IMR-90 (cell line): Measurements from ENCODE around the gene DCAF5. TPM values are rescaled to one million over a fixed set of nuclear protein-coding genes. Genes with fewer than 3 reads are reported as not detected.

ENCODE experiments used
- ATAC-seq: fragments of 200-7000 bp; cut with Tn5 transposase; 2 replicates; pipeline ENCODE4 v1.9.1; 2020; ENCODE audit warnings: low read depth, mild to moderate bottlenecking, moderate library complexity
- BruUV-seq: library from RNA; stranded (reverse); fragments of 400-500 nt; replicated peaks from 2 replicates; lab custom pipeline; 2021; lab: Mats Ljungman, UMichigan
- CTCF ChIA-PET: fragments of 300-600 bp; formaldehyde crosslinking; extraction: SDS; loops from one replicate; lab custom pipeline; 2021; ENCODE audit warnings: antibody characterized with exemption; lab: Yijun Ruan, JAX
- POLR2A ChIA-PET: fragments of 300-600 bp; sonication (Branson Sonifier 250); formaldehyde crosslinking; loops from one replicate; lab custom pipeline; 2022; ENCODE audit warnings: antibody characterized with exemption; ENCODE audit not compliant: unreplicated experiment; lab: Charles Lee
- DNase-seq: peaks from one replicate; pipeline ENCODE4 v3.0.0; 2013
- H2AFZ ChIP-seq: replicated peaks from 2 replicates; pipeline ENCODE3; 2013; ENCODE audit warnings: low read length, mild to moderate bottlenecking; ENCODE audit not compliant: poor library complexity
- H2AK5ac ChIP-seq: 2 replicates; pipeline ENCODE4 v1.6.1; 2013; ENCODE audit warnings: low read depth, low read length, inconsistent platforms
- H2AK9ac ChIP-seq: replicated peaks from 2 replicates; pipeline ENCODE3; 2013; ENCODE audit warnings: mild to moderate bottlenecking, low read depth, low read length, moderate library complexity; ENCODE audit not compliant: poor library complexity
- H2BK120ac ChIP-seq: 2 replicates; pipeline ENCODE4 v1.6.1; 2013; ENCODE audit warnings: low read depth, low read length, inconsistent platforms
- H2BK15ac ChIP-seq: 3 replicates; pipeline ENCODE4 v1.6.1; 2013; ENCODE audit warnings: low read depth, low read length, inconsistent platforms
- H2BK20ac ChIP-seq: 2 replicates; pipeline ENCODE4 v1.6.1; 2013; ENCODE audit warnings: low read depth, mild to moderate bottlenecking, inconsistent platforms, low read length, moderate library complexity
- H2BK5ac ChIP-seq: 2 replicates; pipeline ENCODE4 v1.6.1; 2013; ENCODE audit warnings: mild to moderate bottlenecking, low read depth, low read length, inconsistent platforms; ENCODE audit not compliant: poor library complexity, severe bottlenecking
- H3K14ac ChIP-seq: replicated peaks from 2 replicates; pipeline ENCODE4 v1.6.1; 2013; ENCODE audit warnings: low read depth, low read length, inconsistent platforms
- H3K18ac ChIP-seq: 2 replicates; pipeline ENCODE4 v1.6.1; 2013; ENCODE audit warnings: low read depth, low read length, control low read depth
- H3K23ac ChIP-seq: 2 replicates; pipeline ENCODE4 v1.6.1; 2013; ENCODE audit warnings: low read depth, low read length, inconsistent platforms
- H3K27ac ChIP-seq: 2 replicates; pipeline ENCODE4 v1.5.1; 2013; ENCODE audit warnings: mild to moderate bottlenecking, control low read depth, low read length; ENCODE audit not compliant: insufficient read depth
- H3K27me3 ChIP-seq: 2 replicates; pipeline ENCODE4 v1.6.1; 2013; ENCODE audit warnings: low read length; ENCODE audit not compliant: control insufficient read depth, insufficient read depth
- H3K36me3 ChIP-seq: 2 replicates; pipeline ENCODE4 v1.6.1; 2013; ENCODE audit warnings: low read length, mixed read lengths; ENCODE audit not compliant: control insufficient read depth, insufficient read depth
- H3K4ac ChIP-seq: 2 replicates; pipeline ENCODE4 v1.6.1; 2013; ENCODE audit warnings: low read depth, low read length, inconsistent platforms
- H3K4me1 ChIP-seq: 2 replicates; pipeline ENCODE4 v1.6.1; 2013; ENCODE audit warnings: low read length, mixed read lengths; ENCODE audit not compliant: control insufficient read depth, insufficient read depth
- H3K4me2 ChIP-seq: 2 replicates; pipeline ENCODE4 v1.6.1; 2013; ENCODE audit warnings: low read depth, mild to moderate bottlenecking, control low read depth, low read length, moderate library complexity
- H3K4me3 ChIP-seq: 2 replicates; pipeline ENCODE4 v1.5.1; 2013; ENCODE audit warnings: low read depth, mild to moderate bottlenecking, control low read depth, low read length, moderate library complexity; ENCODE audit not compliant: insufficient read depth
- H3K56ac ChIP-seq: 2 replicates; pipeline ENCODE4 v1.6.1; 2013; ENCODE audit warnings: low read length, inconsistent platforms; ENCODE audit not compliant: insufficient read depth; ENCODE audit errors: extremely low read depth
- H3K79me1 ChIP-seq, 2 experiments: 2 replicates each; pipeline ENCODE4 v1.6.1; 2013; ENCODE audit warnings: low read length in 2 of 2, inconsistent platforms in 1 of 2, low read depth in 1 of 2
- H3K9ac ChIP-seq: 2 replicates; pipeline ENCODE4 v1.6.1; 2013; ENCODE audit warnings: low read depth, low read length, control low read depth
- H3K9me1 ChIP-seq: 2 replicates; pipeline ENCODE4 v1.6.1; 2013; ENCODE audit warnings: low read length, inconsistent platforms; ENCODE audit not compliant: insufficient read depth
- H3K9me3 ChIP-seq: 2 replicates; pipeline ENCODE4 v1.6.1; 2013; ENCODE audit warnings: low read length; ENCODE audit not compliant: control insufficient read depth, insufficient read depth
- H4K20me1 ChIP-seq: 2 replicates; pipeline ENCODE4 v1.6.1; 2013; ENCODE audit warnings: low read length, inconsistent platforms; ENCODE audit not compliant: insufficient read depth
- H4K5ac ChIP-seq: 2 replicates; pipeline ENCODE4 v1.6.1; 2013; ENCODE audit warnings: mild to moderate bottlenecking, low read depth, low read length, control low read depth
- H4K8ac ChIP-seq, 2 experiments: 2 replicates each; pipeline ENCODE4 v1.6.1; 2013; ENCODE audit warnings: low read depth in 2 of 2, low read length in 2 of 2, control low read depth in 1 of 2, inconsistent platforms in 1 of 2
- H4K91ac ChIP-seq: 2 replicates; pipeline ENCODE4 v1.6.1; 2013; ENCODE audit warnings: low read depth, low read length, inconsistent platforms; ENCODE audit not compliant: insufficient read depth
- BHLHE40 ChIP-seq: fragments of 150-350 bp; IDR thresholded peaks from 2 replicates; pipeline ENCODE4 v1.6.1; 2016; ENCODE audit warnings: mild to moderate bottlenecking, low read depth, low read length
- CEBPB ChIP-seq: IDR thresholded peaks from 2 replicates; pipeline ENCODE4 v1.6.1; 2012; ENCODE audit warnings: low read depth, low read length, improper control_type of control experiment
- CHD1 ChIP-seq: IDR thresholded peaks from 2 replicates; pipeline ENCODE4 v1.6.1; 2012; ENCODE audit warnings: low read depth, low read length, improper control_type of control experiment
- FOS ChIP-seq: fragments of 150-350 bp; IDR thresholded peaks from 2 replicates; pipeline ENCODE4 v1.6.1; 2016; ENCODE audit warnings: low read depth, low read length
- MAFK ChIP-seq: IDR thresholded peaks from 2 replicates; pipeline ENCODE4 v1.6.1; 2012; ENCODE audit warnings: low read depth, low read length, improper control_type of control experiment
- MAZ ChIP-seq: IDR thresholded peaks from 2 replicates; pipeline ENCODE4 v1.6.1; 2012; ENCODE audit warnings: low read depth, mild to moderate bottlenecking, low read length, improper control_type of control experiment, moderate library complexity, borderline replicate concordance
- MXI1 ChIP-seq: IDR thresholded peaks from 2 replicates; pipeline ENCODE4 v1.6.1; 2012; ENCODE audit warnings: low read depth, mild to moderate bottlenecking, low read length, moderate library complexity, borderline replicate concordance
- NFE2L2 ChIP-seq: fragments of 150-350 bp; IDR thresholded peaks from 2 replicates; pipeline ENCODE4 v1.6.1; 2016; ENCODE audit warnings: low read depth, mild to moderate bottlenecking, low read length
- POLR2A ChIP-seq: IDR thresholded peaks from 2 replicates; pipeline ENCODE4 v1.6.1; 2012; ENCODE audit warnings: mild to moderate bottlenecking, low read depth, low read length
- RAD21 ChIP-seq: IDR thresholded peaks from 2 replicates; pipeline ENCODE4 v1.6.1; 2012; ENCODE audit warnings: low read length, improper control_type of control experiment
- RCOR1 ChIP-seq: IDR thresholded peaks from 2 replicates; pipeline ENCODE4 v1.6.1; 2012; ENCODE audit warnings: mild to moderate bottlenecking, low read length, improper control_type of control experiment; ENCODE audit not compliant: insufficient replicate concordance
- RFX5 ChIP-seq: IDR thresholded peaks from 2 replicates; pipeline ENCODE4 v1.8.0; 2012; ENCODE audit warnings: low read depth, mild to moderate bottlenecking, low read length, moderate library complexity
- SMC3 ChIP-seq: fragments of 150-350 bp; IDR thresholded peaks from 2 replicates; pipeline ENCODE4 v1.6.1; 2016; ENCODE audit warnings: low read depth, mild to moderate bottlenecking, antibody characterized with exemption, low read length, moderate library complexity
- WGBS, 2 experiments: methylation state at CpG; one replicate each; pipeline versions ENCODE4 v1.1.5 to v1.1.7; 2013; ENCODE audit warnings: missing lambda C conversion rate in 2 of 2; ENCODE audit not compliant: insufficient read length in 1 of 2; ENCODE audit errors: extremely low coverage in 2 of 2; 5-methylcytosine and 5-hydroxymethylcytosine counted together
- dilution Hi-C: fragments of 300-500 bp; cut with HindIII; formaldehyde crosslinking; loops from one replicate; pipeline ENCODE4 v1.14.3; 2018; ENCODE audit warnings: low sequenced_read_pairs; ENCODE audit not compliant: unreplicated experiment
- in situ Hi-C: fragments of 300-500 bp; cut with MboI; formaldehyde crosslinking; loops from 3 replicates; pipeline ENCODE4 v1.14.3; 2019; ENCODE audit warnings: low sequenced_read_pairs, inconsistent platforms, mixed read lengths
- intact Hi-C: fragments of 100-400 bp; cut with micrococcal nuclease; formaldehyde crosslinking; loops from 2 replicates; pipeline ENCODE4 v1.10.0; 2022
- polyA plus RNA-seq, 3 experiments: library from polyadenylated mRNA; depleted of rRNA; stranded (reverse); fragments of >200 nt; gene quantifications; 2 replicates each; pipeline ENCODE4 v1.2.3, GENCODE V29; 2012; ENCODE audit warnings: low replicate concordance in 1 of 3
- total RNA-seq: library from RNA; depleted of rRNA; stranded (reverse); fragments of >200 nt; gene quantifications from 2 replicates; pipeline ENCODE4 v1.2.3, GENCODE V29; 2012
- TF ChIP-seq, protein P1 (sequence below): fragments of 150-350 bp; IDR thresholded peaks from 2 replicates; pipeline ENCODE4 v1.6.1; 2016; ENCODE audit warnings: low read depth, mild to moderate bottlenecking, low read length, moderate library complexity, borderline replicate concordance
- TF ChIP-seq, protein P2 (sequence below): conservative IDR thresholded peaks from 2 replicates; pipeline ENCODE4 v1.5.1; 2012; ENCODE audit warnings: mild to moderate bottlenecking, low read depth, low read length, improper control_type of control experiment
- TF ChIP-seq, protein P3 (sequence below): fragments of 150-350 bp; IDR thresholded peaks from 2 replicates; pipeline ENCODE4 v1.6.1; 2017; ENCODE audit warnings: mild to moderate bottlenecking, antibody characterized with exemption, low read length, low read depth

DCAF5 gene
- total and polyA plus RNA-seq, 2 of the 4 experiments (the other 2 are of a cell fraction) = 17.6 to 30.4 TPM

DNA sequence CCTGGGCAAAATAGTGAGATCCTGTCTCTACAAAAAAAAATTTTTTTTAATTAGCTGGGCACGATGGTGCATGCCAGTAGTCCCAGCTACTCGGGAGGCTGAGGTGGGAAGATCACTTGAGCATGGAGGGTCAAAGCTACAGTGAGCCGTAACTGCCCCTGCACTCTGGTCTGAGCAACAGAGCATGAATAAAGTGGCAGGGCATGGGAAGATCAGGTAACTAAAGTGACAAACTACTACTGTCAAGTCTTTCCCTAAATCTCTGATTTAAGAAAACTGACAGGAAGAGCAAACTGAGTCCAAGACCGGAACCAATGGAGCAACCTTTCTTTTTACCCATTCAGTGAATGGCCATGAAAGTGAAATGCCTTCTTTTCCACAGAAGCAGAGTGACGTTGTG is 10.8 kb downstream of the DCAF5 start:
- Histone ChIP-seq H2BK15ac (no peak overlapping the region), H4K91ac (no peak overlapping the region), H3K27ac (no peak overlapping the region), H2BK20ac (no peak overlapping the region), H4K20me1 (peaks cover 74% of the 10 kb centered on the region), H3K56ac (no peak overlapping the region), H3K36me3 (peaks cover 2% of the 10 kb centered on the region; the same call in 1 of the 2 replicates), H3K4me1 (peaks cover 8% of the 10 kb centered on the region), H3K9ac (no peak overlapping the region), H3K27me3 (no peaks in the 10 kb centered on the region), H3K79me1 (peaks cover 33 to 74% of the 10 kb centered on the region in 2 experiments), H2BK5ac (no peak overlapping the region), H3K9me3 (no peaks in the 10 kb centered on the region), H3K4me3 (no peak overlapping the region), H2BK120ac (no peak overlapping the region), H3K14ac (no peak overlapping the region), H3K4ac (no peak overlapping the region), H2AK5ac (no peak overlapping the region), H2AK9ac (no peak overlapping the region), H3K9me1 (peaks cover 11% of the 10 kb centered on the region), H4K5ac (no peak overlapping the region), H3K18ac (no peak overlapping the region), H3K23ac (peak overlapping the region; percentile 43; the same call in 1 of the 2 replicates), H4K8ac (no peak overlapping the region), H3K4me2 (no peak overlapping the region), H2AFZ (no peak overlapping the region)
- CTCF ChIA-PET = no interaction called here
- no peak for ATAC-seq
- intact Hi-C loops = no loop called here
- TF ChIP-seq POLR2A = no peak
- TF ChIP-seq FOS = no peak
- TF ChIP-seq NFE2L2 = no peak
- no peak for TF ChIP-seq RCOR1
- TF ChIP-seq, protein P1, sequence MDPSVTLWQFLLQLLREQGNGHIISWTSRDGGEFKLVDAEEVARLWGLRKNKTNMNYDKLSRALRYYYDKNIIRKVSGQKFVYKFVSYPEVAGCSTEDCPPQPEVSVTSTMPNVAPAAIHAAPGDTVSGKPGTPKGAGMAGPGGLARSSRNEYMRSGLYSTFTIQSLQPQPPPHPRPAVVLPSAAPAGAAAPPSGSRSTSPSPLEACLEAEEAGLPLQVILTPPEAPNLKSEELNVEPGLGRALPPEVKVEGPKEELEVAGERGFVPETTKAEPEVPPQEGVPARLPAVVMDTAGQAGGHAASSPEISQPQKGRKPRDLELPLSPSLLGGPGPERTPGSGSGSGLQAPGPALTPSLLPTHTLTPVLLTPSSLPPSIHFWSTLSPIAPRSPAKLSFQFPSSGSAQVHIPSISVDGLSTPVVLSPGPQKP = no peak
- TF ChIP-seq MAFK = no peak
- TF ChIP-seq RAD21 = no peak
- TF ChIP-seq, protein P2, sequence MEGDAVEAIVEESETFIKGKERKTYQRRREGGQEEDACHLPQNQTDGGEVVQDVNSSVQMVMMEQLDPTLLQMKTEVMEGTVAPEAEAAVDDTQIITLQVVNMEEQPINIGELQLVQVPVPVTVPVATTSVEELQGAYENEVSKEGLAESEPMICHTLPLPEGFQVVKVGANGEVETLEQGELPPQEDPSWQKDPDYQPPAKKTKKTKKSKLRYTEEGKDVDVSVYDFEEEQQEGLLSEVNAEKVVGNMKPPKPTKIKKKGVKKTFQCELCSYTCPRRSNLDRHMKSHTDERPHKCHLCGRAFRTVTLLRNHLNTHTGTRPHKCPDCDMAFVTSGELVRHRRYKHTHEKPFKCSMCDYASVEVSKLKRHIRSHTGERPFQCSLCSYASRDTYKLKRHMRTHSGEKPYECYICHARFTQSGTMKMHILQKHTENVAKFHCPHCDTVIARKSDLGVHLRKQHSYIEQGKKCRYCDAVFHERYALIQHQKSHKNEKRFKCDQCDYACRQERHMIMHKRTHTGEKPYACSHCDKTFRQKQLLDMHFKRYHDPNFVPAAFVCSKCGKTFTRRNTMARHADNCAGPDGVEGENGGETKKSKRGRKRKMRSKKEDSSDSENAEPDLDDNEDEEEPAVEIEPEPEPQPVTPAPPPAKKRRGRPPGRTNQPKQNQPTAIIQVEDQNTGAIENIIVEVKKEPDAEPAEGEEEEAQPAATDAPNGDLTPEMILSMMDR = no peak
- TF ChIP-seq MAZ = no peak
- TF ChIP-seq CEBPB = no peak
- TF ChIP-seq CHD1 = no peak
- TF ChIP-seq MXI1 = no peak
- no peak for TF ChIP-seq RFX5
- TF ChIP-seq, protein P3, sequence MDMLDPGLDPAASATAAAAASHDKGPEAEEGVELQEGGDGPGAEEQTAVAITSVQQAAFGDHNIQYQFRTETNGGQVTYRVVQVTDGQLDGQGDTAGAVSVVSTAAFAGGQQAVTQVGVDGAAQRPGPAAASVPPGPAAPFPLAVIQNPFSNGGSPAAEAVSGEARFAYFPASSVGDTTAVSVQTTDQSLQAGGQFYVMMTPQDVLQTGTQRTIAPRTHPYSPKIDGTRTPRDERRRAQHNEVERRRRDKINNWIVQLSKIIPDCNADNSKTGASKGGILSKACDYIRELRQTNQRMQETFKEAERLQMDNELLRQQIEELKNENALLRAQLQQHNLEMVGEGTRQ = no peak
- TF ChIP-seq BHLHE40 = no peak
- no peak for TF ChIP-seq SMC3
- BruUV-seq = no TSS peak
- in situ Hi-C loops = no loop called here
- POLR2A ChIA-PET = no interaction called here
- DNase-seq = no peak
- WGBS, 2 experiments = no CpG with 5 or more reads among the region's 5 CpGs
- dilution Hi-C loops = no loop called here
